GM19239 (cell line): Measurements from ENCODE around the gene PITPNM3.

Experiments
- DNase-seq: peaks from one replicate; pipeline ENCODE4 v3.0.0; 2011; ENCODE audit warnings: low spot score; ENCODE audit not compliant: insufficient read length
- FAIRE-seq: peaks from 2 replicates; lab custom pipeline; 2011; peaks lifted over from hg19 to GRCh38; lab: Jason Lieb, UNC

The PITPNM3 gene

DNA sequence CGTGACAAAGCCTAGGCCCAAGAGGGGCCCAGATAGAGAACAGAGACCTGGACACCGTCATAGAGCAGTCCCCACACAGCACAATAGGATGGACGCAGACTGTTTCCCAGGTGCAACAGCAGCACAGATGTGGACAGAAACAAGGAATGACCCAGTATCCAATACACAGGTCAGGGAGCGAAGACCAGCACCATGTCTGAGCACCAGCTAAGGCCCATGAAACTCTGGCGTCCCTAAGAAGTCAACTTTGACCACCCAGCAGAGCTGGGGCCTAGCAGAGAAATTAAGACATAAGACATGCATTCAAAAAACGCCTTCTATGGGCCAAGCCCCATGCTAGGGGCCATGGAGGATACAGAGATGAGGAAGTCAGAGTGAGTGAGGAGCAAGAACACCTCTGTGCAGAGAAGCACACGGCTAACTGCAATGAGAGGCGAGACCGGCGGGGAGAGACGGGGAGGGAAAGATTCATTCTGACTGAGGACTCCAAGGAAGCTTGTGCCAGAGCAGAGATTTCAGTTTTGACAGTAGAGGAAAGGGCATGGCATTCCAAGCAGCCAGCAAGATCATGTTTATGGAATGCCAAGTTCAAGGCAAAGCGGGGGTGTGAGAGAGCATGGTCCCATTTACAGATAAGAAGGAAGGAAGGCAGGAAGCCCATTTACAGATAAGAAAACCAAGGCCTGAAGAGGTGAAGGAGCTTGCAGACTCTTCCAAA, 50.8 kb downstream of the PITPNM3 start:
- DNase-seq (no peak), FAIRE-seq (no peak)

- DNase-seq (no peak), FAIRE-seq (no peak)
Observed at GRCh38 chr17:6503641-6504195, 52.6 kb downstream of the PITPNM3 start.

- FAIRE-seq (no peak), DNase-seq (no peak)
Observed at GRCh38 chr17:6502871-6503509, 53.4 kb downstream of the PITPNM3 start.

DNA sequence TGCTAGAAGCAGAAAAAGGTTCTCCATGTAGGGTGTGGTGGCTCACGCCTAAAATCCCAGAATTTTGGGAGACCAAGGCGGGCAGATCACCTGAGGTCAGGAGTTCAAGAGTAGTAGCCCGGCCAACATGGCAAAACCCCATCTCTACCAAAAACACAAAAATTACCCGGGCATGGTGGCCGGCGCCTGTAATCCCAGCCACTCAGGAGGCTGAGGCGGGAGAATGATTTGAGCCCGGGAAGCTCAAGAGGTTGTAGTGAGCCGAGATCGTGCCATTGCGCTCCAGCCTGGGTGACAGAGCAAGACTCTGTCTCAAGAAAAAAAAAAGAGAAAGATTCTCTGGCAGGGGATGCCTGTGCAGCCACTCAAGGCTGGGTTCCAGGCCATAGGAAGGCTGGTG, 54.2 kb downstream of the PITPNM3 start:
- DNase-seq, result no peak
- no peak for FAIRE-seq

- FAIRE-seq (no peak), DNase-seq (no peak)
Observed at GRCh38 chr17:6501359-6501758, 55.0 kb downstream of the PITPNM3 start.

GRCh38 chr17:6498901-6499540, 57.3 kb downstream of the PITPNM3 start:
- no peak for DNase-seq
- no peak for FAIRE-seq

GRCh38 chr17:6498356-6498755, 58.0 kb downstream of the PITPNM3 start:
- DNase-seq, result no peak
- FAIRE-seq, result no peak

- DNase-seq (no peak), FAIRE-seq (no peak)
Observed at GRCh38 chr17:6497496-6498221, 58.7 kb downstream of the PITPNM3 start.

GRCh38 chr17:6496640-6497441, 59.5 kb downstream of the PITPNM3 start:
- FAIRE-seq, result no peak
- no peak for DNase-seq

DNA sequence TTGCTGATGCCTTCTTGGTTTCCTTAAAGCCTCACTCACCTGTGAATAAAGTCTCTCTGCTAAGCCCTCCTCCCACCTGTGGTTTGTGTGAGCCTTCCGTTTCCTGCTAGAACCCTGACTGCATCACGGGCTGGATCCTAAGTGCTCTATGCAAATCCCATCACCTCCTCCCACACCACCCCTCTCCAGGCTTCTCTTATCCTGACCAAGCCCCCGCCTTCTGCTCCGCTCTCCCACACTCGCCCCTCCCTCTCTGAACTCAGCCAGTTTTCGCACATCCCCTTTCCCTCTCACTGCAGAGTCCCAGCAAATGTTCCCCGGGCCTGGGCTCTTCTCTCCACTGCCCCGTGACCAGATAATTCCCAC, 60.3 kb downstream of the PITPNM3 start:
- FAIRE-seq, result no peak
- no peak for DNase-seq

GRCh38 chr17:6495450-6496115, 60.8 kb downstream of the PITPNM3 start:
- FAIRE-seq (no peak), DNase-seq (no peak)

DNA sequence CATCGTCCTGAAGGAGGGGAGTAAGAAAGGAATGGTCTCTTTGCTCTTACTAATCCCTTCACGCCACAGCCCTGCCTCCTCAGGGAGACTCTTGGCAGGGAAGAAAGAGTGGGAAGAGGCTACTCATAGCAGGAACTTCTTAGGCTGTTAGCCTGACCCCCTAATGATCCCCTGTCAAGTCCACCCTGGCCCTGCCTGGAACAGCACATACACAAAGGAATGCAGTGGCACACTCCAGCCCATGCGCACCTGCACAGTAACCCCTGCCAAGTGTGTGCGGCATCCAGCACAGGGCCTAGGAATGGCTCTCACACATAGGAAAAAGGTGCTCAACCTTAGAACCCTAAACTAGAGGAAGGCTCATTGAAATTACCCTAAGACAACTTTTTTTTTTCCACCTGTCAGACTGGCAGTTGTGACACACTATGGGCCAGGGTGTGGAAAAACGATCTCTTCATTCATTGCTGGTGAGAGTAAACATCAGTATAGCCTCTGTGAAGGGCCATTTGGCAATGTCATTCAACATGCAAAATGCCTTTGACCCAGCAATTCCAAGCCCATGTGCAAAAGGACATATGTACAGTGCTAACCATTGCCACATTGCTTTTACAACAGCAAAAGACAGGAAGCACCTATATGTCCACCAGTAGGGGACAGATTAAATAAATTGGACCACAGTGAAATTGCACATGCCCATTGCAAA, 62.0 kb downstream of the PITPNM3 start:
- DNase-seq (no peak), FAIRE-seq (no peak)

- FAIRE-seq, result no peak
- no peak for DNase-seq
Observed at GRCh38 chr17:6492892-6493674, 63.3 kb downstream of the PITPNM3 start.

DNA sequence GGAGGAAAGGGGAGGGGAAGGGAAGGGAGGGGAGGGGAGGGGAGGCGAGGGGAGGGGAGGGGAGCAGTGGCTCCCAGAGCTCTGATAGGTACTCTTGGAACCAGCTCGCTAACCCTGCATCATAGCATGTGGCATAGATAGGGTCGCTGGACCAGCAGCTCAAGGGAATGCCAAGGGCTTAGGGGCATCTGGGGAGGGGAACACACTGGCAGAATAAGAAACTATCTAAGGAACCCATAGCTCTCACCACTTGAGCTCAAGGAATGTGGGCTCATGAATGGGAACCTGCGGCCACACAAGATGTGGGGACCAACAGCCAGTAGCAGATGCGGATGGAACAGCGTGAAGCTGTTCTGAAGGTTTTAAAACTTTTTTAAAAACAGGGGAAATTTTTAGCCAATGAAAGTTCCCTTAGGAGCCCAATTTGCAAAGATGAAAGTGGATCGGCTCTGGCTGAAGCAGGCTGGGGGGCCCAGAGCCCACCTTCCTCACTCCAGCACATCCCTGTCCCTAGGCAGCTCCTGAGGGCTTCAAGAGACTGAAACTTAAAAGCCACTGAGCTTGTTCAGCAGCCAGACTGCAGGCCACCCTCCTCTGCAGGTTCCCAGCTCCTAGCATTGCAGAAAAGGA, 65.2 kb downstream of the PITPNM3 start:
- FAIRE-seq (no peak), DNase-seq (no peak)

DNA sequence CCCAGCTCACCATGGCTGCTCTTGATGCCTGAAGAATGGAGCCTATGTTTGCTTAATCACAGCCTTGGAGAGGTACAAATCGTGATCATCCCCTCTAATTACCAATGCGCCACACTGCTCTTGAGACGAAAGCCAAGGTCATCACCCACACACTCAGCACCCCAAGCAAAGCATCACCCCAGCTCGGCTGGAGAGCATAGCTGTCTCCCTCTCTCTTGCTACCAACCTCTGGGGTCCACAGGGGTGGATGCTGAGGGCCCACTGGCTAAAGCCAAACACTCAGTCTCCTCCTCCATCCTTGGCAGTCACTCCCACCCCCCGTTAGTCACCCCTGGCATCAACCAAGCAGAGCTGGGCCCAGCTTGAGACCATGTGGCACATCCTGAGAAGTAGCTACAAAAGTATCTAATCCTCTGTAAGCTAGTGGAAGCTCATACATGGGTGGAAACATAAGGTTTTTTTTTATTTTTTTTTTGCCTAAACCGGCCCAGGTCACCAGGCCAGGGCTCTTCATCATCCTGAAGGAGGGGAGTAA, 67.3 kb downstream of the PITPNM3 start:
- no peak for DNase-seq
- no peak for FAIRE-seq

DNA sequence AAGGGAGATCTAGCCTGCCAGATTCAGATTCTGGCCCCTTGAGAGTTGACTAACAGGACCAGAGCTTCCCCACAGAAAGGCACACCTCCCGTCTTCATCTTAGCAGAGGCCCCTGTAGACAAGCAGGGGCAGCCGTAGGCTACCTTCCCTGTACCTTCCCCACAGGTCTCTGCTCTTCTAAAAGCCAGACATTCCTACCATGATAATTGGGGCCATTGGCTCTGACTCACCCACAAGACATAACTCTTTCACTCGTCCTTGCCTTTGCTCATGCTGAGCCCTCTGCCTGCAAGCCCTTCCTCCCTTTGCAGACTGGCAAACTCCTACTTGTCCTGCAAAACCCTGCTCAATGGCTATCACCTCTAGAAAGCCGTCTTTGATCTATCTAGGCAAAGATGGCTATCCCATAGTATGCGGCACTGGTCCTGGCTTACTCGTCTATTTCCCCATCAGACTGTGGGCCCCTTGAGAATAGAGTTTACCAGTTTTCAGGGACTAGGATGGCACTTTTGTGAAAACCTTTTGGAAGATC, 68.3 kb downstream of the PITPNM3 start:
- FAIRE-seq (no peak), DNase-seq (no peak)
